Measurements from ENCODE around the gene MAP3K19.
A peak's percentile ranks its signal among the peaks of the same experiment; 100 is the strongest.
"Not testable (repeated sequence)": the region's sequence is repeated elsewhere in the genome, so short reads cannot be mapped to it uniquely, and the experiment has no call there.

MAP3K19 gene

DNA sequence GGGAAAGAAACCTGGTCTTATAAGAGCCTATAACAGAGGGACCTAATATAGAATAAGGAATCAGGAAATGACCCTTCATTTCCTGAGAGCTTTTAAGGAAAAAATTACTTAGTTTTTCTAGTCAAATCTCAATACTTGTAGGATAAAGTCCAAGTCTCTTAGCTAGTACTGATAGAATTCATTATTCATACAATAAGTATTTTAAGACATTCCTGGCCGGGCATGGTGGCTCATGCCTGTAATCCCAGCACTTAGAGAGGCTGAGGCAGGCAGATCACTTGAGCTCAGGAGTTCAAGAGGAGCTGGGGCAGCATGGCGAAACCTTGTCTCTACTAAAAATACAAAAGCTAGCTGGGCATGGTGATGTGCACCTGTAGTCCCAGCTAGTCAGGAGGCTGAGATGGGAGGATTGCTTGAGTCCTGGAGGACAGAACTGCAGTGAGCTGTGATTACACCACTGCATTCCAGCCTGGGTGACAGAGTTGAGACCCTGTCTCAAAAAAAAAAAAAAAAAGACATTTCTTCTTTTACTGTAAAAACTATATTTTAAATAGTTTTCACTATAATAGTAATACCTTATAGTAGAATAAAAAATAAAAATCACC lies 8.0 kb upstream of the MAP3K19 start:
- no peak overlapping the region for H3K4me3 ChIP-seq (ENCODE audit: low read length)
- no peak for DNase-seq (ENCODE audit: low read depth, low spot score)

DNA sequence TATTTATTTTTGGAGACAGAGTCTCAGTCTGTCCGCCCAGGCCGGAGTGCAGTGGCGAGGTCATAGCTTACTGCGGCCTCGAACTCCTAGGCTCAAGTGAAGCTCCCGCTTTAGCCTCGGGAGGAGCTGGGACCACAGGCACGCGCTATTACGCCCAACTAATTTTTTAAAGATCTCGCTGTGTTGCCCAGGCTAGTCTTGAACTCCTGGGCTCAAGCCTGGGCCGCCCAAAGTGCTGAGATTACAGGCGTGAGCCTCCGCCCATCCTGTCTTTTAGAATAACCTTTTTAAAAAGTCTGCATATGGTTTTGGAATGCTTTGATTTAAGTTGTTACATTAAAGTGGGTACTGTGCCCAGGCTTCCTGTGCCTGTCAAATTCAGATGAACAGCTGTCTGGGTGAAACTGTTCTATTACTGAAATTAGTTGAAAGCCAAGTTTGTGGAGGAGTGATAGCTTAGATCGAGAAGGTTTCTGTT lies 5.8 kb upstream of the MAP3K19 start:
- peak; percentile 48 for DNase-seq (ENCODE audit: low read depth, low spot score)
- peak overlapping the region; percentile 96 for H3K4me3 ChIP-seq (ENCODE audit: low read length)

DNA sequence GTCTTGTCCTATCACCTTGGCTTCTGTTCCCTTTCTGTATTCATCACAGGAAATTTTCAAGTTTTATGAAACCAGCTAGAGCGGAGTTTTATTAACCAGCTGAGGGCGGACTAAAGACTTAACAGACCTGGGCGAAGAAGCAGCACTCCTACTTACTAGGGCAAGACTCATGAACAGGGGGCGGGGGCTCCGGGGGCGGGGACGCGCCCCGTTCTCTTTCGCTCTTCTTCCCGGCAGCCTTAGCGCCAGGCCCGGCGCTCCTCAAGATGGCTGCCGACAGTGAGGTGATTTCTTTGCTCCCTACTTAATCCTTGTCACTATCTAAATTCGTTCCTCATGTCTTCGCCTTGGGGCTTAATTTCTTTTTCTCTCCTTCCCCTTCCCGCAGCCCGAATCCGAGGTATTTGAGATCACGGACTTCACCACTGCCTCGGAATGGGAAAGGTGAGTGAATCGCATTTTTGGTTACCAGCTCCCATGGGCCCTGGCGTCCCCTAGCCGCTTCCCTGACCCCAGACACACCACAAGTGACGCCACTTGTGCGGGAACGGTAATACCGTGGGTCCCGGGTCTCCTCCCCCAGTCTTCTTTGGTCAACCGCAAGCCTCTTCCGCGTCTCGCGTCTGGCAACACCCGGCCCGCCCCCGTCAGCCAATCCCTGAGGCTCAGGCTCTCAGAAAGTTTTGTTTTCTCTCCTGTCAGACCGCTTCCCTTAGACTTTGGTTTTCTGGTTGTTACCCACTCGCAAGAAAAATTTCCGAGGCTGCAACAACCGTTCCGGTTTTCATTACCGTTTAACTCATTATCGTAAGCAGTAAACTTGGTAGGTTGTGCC lies 5.0 kb upstream of the MAP3K19 start, which contains the start of gene RAB3GAP1:
Gene RAB3GAP1, plus strand, starts transcription at position 251 of the 835 bp plus-strand sequence. Its CDS starts 16 bp downstream, at position 267.
- peak; percentile 86 for DNase-seq (ENCODE audit: low read depth, low spot score)
- peak within 1 kb of the TSS; percentile 96 for H3K4me3 ChIP-seq (ENCODE audit: low read length)

DNA sequence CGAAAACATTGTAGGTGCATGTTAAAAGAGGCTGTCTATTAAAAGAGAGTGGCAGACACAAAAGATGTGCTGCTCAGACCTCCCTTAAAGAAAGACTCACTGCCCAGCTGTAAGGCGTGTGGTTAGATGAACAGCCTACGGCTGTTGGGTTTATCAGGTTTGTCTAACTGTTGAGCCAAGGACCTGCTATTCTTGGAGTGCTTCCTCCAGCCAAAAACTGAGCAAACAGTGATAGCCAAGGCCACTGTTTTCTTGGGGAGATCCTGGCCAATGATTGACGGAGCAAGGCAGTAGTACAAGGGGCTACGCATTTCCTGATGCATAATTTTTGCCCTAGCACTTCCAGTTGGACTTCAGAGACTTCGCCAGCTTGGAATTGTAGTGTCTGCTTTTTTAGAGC lies 3.4 kb upstream of the MAP3K19 start:
- DNase-seq (ENCODE audit: low read depth, low spot score): no peak
- H3K4me3 ChIP-seq (ENCODE audit: low read length): no peak overlapping the region

DNA sequence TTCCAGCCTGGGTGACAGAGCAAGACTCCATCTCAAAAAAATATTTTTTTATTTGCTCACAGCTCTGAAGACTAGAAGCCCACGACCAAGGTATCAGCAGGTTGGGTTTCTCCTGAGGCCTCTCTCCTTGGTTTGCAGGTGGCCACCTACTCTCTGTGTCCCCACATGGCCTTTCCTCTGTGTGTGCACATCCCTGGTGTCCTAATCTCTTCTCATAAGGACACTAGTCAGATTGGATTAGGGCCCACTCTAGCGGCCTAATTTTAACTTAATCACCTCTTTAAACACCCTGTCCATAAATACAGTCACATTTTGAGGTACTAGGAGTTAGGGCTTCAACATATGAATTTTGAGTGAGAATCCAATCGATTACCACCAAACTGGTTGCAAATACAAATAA lies 2.9 kb upstream of the MAP3K19 start:
- no peak overlapping the region for H3K4me3 ChIP-seq (ENCODE audit: low read length)
- DNase-seq (ENCODE audit: low read depth, low spot score): no peak

DNA sequence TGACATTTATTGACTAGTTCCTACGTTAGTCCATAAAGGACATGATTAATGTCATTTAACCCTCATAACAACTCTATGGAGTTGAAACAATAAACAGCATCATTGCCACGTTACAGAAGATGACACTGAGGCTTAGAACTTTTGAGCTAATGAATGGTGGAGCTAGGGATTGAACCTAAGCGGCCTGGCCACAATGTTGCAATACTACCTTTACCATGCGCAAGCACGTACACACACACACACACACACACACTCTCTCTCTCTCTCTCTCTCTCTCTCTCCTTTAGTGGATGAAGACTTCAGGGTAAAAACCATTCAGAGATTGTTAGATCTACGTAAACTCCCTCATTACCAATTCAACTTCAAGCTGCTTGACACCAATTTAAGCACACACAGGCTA lies 875 bp upstream of the MAP3K19 start:
- no peak overlapping the region for H3K4me3 ChIP-seq (ENCODE audit: low read length)
- DNase-seq (ENCODE audit: low read depth, low spot score): no peak

DNA sequence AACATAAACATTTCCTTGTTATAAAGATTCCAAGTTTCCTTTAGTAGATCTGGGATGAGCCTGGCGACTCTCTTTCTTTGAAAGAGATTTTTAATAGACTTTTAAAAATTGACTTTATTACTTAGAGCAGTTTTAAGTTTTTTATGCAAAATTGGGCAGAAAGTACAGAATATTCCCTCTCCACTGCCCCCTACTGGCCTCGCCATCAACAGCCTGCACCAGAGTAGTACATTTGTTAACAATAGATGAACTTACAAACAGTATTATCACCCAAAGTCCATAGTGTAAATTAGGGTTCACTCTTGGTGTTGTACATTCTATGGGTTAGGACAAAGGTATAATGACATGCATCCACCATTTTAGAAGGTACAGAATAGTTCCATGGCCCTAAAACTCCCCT lies 3.9 kb downstream of the MAP3K19 start:
- DNase-seq (ENCODE audit: low read depth, low spot score): no peak
- no peak overlapping the region for H3K4me3 ChIP-seq (ENCODE audit: low read length)

DNA sequence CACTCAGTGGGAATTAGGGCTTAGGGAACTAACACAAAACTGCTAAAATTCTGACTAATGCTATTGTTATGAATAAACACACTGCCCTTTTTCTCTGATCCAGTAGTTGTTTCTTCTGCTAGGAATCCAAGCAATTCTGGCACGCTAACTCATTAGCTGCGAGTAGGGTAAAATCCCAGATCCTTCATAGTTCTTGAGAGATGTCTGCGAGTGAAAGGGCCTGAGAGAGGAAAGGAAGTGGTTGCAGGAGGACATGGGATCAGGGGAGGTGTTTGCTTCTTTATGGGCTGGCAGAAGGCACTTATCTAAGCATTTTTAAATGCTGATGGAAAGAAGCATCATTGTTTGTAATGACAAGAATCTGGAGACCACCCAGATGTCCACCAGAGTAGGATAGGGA lies 9.4 kb downstream of the MAP3K19 start:
- no peak for DNase-seq (ENCODE audit: low read depth, low spot score)

DNA sequence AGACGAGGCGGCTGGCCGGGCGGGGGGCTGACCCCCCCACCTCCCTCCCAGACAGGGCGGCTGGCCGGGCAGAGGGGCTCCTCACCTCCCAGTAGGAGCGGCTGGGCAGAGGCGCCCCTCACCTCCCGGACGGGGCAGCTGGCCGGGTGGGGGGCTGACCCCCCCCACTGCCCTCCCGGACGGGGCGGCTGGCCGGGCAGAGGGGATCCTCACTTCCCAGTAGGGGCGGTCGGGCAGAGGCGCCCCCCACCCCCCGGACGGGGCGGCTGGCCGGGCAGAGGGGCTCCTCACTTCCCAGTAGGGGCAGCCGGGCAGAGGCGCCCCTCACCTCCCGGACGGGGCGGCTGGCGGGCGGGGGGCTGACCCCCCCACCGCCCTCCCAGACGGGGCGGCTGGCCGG lies 14.0 kb downstream of the MAP3K19 start:
- not testable (repeated sequence) for DNase-seq (ENCODE audit: low read depth, low spot score); H3K4me3 ChIP-seq (ENCODE audit: low read length)

More for the DNA sequence above, 9.4 kb downstream of the MAP3K19 start:
- H3K4me3 ChIP-seq (ENCODE audit: low read length): no peak overlapping the region

DNA sequence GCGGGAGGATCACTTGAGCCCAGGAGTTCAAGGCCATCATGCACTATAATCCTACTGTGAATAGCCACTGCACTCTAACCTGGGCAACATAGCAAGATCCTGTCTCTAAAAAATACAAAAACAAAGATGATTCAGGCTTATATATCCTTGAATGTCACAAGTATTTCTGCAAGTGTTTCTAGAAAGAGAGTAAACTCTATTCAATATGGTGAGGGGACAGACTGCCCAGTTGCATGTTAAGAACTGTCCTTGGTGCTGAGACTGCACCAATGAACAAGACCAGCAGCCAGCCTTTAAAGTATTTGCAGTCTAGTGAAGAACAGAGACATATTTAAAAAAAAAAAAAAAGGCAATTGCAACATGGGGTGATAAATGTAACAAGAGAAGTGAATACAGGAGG lies 16.4 kb downstream of the MAP3K19 start:
- peak; percentile 42 for DNase-seq (ENCODE audit: low read depth, low spot score)
- H3K4me3 ChIP-seq (ENCODE audit: low read length): no peak overlapping the region

DNA sequence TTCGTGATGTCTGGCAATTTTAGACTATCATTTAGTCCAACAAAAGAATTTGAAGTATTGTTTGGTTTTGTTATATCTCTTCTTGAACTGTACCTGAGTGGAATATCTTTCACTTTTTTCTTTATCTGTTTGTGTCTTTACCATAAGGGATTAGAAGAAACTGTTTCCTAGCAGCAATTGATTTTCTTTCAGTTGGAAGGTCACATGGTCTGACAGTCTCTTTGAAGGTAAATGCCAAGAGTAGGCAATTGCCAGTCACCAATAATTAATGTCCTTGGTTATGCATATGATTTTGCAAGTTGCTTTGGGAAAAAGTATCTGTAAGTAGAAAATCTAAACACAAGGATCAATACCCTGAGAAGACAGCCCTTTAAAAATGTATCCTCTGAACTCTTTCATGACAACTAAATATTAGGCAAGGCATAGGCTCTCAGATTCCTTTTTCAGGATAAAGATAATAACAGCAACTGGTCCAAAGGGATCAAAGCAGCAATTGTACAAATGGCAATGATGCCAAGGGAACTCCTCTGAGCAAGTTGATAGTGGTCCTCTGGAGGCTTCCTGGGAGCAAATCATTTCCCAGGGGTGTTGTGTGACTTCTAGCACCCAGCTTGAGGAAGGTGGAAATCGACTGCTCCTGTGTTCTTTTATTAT lies 17.6 kb downstream of the MAP3K19 start:
- no peak for DNase-seq (ENCODE audit: low read depth, low spot score)
- H3K4me3 ChIP-seq (ENCODE audit: low read length): no peak overlapping the region

DNA sequence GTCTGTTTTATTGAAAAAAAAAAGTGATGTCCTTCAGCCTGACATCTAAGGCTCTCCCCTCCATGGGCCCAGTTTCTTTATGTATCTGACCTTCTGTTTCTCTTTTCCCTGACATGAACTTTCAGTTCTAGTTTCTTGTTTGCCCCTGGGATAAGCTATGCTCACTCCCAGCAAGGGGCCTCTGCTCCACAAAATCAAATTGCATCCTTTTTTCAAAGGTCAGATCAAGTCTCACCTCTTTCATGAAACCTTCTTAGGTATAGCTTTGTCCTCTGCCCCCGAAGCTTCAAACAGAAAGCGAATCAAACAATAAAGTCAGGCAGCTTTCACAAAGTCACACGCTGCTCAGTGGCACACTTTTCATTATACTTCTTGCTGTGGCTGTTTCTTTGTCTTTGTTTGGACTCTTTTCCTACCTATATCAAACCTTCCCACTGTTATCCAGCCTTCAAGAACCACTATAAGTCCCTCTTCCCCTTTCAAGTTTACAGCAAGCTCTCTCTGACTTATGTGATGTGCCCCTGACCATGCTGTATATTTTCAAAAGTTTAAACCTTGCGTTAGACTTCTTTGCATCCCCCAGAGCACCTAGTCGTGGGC lies 23.3 kb downstream of the MAP3K19 start:
- DNase-seq (ENCODE audit: low read depth, low spot score): no peak
- H3K4me3 ChIP-seq (ENCODE audit: low read length): no peak overlapping the region

DNA sequence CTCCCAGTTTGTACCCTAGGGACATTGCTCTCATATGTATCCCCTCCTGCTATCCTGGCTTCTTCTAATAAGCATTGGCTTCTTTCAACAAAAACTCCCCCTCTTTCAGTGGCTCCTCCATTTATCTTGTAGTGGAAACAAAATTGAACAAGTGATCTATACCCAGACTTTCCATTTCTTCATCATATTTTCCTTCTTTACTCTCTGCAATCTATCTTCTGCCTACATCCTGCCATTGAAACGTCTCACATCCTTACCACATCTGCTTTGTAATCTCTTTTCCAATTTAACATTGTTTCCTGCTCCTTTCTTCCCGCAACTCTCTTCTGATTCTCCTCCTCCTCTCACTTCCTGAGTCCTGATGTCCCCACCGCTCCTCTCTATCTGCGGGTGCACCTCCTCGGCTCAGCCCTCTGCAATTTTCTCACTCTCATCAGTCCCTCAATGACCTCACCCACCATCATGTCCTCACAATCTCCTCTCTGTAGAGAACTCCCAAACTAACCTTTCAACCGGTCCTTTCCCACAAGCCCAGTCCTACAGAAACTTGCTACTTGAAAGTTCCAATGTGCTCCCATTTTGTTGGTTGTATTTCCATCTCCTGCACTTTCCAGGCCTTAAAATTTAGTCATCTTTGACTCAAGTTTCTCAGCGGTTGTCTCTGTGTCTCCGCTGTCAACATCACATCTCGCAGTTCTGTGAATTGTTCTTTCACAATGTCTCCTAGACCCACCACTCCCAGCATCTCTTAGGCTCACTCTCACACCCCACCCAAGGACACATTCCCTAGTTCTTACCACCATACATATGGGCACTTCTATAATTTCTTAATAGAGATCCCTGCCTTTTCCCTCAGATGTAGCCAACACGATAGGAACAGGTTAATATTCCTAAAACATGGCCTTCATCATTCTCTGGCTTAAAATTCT lies 24.0 kb downstream of the MAP3K19 start:
- DNase-seq (ENCODE audit: low read depth, low spot score): no peak
- no peak overlapping the region for H3K4me3 ChIP-seq (ENCODE audit: low read length)

DNA sequence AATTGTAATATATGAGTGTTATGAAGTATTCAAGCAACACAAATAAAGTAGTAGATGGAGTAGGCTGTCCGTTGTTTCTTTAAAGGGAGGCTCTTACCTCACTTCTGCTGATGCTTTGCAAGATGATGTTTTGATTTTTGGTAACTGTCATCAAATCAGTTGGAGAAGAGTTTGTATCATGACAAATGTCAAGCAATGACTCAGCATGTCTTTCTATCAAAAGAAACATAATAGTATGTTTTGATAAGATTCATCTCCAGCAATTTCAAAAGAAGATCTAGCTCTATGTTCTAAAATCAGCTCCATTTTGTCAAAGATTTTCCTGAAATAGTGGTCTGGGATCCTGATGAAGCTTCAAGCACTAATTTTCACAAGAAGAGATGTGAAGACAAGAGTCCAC lies 25.6 kb downstream of the MAP3K19 start:
- no peak overlapping the region for H3K4me3 ChIP-seq (ENCODE audit: low read length)
- DNase-seq (ENCODE audit: low read depth, low spot score): no peak

DNA sequence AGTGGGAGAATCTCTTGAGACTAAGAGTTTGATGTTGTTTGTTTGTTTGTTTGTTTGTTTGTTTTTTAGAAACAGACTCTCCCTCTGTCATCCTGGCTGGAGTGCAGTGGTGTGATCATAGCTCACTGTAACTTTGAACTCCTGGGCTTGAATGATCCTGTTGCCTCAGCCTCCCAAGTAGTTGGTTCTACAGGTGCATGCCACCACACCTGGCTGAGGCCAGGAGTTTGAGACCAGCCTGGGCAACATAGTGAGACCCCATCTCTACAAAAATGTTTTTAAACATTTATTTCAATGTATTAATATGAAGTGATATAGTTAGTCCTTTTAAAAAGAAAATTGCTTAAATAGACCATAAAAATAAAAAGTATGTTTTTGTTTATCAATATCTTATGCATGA lies 35.6 kb downstream of the MAP3K19 start:
- no peak overlapping the region for H3K4me3 ChIP-seq (ENCODE audit: low read length)
- no peak for DNase-seq (ENCODE audit: low read depth, low spot score)

DNA sequence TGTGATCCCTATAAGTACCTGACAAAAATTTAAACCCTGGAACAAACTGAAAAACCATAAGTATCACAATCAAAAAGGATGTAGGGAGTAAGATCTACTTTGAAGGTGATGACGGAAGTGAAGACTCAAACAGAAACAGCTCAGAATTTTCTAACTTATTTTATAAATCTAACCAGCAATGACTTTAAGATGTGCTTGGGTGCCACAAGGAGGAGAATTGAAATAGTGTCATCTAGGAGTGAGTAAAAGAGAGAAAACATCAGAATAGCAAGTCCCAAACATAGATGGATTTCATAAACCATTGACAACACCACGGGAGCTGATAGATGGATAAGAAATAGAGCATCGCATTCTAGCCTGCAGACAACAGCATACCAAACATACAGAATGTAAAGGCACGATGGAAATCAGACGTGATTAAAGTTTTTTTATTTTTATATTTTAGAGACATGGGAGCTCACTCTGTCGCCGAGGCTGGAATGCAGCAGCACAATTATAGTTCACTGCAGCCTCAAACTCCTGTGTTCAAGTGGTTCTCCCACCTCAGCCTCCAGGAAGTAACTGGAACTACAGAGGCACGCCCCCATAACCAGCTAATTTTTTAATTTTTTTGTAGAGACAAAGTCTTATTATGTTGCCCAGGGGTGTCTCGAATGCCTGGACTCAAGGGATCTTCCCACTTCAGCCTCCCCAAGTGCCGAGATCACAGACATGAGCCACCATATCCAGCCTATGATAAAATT lies 36.9 kb downstream of the MAP3K19 start:
- no peak for DNase-seq (ENCODE audit: low read depth, low spot score)
- H3K4me3 ChIP-seq (ENCODE audit: low read length): no peak overlapping the region

DNA sequence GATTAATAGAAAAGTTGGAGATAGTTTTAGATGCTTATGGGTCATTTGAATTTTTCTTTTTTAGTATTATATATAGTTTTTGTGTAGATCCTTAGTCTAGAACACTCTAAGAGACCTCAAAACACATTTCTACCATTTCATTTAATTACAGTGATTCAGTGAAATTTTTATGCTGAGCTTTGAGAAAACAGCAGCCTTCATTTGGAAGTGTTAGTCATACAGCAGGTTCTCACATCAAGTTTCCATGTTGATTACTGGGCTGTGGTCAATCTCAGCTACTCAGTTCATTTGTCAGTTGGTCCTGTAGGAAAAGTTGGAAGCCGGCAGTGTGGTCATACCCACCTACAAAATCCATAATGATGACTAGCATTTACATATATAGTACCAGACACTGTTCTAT lies 37.9 kb downstream of the MAP3K19 start:
- no peak overlapping the region for H3K4me3 ChIP-seq (ENCODE audit: low read length)
- no peak for DNase-seq (ENCODE audit: low read depth, low spot score)

DNA sequence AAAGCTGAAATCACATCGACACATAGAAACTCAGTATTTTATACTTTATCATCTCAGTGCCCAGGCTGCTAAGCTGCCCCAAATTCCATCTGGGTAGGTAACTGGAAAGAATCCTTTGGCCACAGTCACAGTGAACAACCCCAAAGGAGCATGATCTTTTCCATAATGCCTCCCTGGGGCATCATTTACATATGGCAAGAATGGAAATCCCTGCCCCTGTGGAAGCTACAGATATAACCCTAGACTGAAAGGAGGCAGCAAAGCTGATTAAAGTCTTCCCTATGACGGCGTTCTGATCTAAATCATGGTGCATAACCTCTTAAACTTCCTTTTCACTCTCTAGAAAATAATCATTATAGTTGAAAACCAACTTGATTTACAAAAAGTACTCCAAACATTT lies 41.5 kb downstream of the MAP3K19 start:
- no peak for DNase-seq (ENCODE audit: low read depth, low spot score)
- H3K4me3 ChIP-seq (ENCODE audit: low read length): no peak overlapping the region
